DOHH2 (cell line): Measurements from ENCODE around the gene NOSTRIN.

Source experiments
- EZH2phosphoT487 ChIP-seq: fragments of 200-600 bp; sonication (generic); IDR thresholded peaks from 2 replicates; pipeline ENCODE4 v1.6.1; 2017; ENCODE audit warnings: borderline replicate concordance, mild to moderate bottlenecking, antibody characterized with exemption, low read length, moderate library complexity, mixed read lengths
- TF ChIP-seq, protein P1 (sequence below): fragments of 200-600 bp; sonication (generic); IDR thresholded peaks from one replicate; pipeline ENCODE4 v1.5.1; 2014; ENCODE audit warnings: antibody characterized with exemption, mild to moderate bottlenecking, low read depth, low read length; ENCODE audit not compliant: poor library complexity, severe bottlenecking

DNA sequence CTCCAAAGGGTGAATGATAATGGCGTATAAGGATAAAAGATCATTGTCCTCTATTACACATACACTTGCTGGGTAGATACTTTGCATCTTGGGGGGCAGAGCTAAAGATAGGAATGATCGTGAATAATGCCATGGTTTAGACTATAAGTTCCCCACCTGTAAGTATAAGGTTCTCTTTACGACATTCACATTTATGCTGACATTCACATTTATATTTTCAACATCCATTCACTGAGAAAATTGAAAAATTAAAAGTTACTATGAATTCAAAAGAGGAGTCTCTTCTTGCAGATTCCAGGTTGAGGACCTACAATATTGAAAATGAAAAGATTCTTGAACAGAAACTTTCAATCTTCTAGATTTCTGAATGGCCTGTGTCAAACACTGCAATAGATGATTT lies 89.9 kb downstream of the NOSTRIN start:
- TF ChIP-seq, protein P1, sequence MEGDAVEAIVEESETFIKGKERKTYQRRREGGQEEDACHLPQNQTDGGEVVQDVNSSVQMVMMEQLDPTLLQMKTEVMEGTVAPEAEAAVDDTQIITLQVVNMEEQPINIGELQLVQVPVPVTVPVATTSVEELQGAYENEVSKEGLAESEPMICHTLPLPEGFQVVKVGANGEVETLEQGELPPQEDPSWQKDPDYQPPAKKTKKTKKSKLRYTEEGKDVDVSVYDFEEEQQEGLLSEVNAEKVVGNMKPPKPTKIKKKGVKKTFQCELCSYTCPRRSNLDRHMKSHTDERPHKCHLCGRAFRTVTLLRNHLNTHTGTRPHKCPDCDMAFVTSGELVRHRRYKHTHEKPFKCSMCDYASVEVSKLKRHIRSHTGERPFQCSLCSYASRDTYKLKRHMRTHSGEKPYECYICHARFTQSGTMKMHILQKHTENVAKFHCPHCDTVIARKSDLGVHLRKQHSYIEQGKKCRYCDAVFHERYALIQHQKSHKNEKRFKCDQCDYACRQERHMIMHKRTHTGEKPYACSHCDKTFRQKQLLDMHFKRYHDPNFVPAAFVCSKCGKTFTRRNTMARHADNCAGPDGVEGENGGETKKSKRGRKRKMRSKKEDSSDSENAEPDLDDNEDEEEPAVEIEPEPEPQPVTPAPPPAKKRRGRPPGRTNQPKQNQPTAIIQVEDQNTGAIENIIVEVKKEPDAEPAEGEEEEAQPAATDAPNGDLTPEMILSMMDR, result no peak
- no peak for TF ChIP-seq EZH2phosphoT487
